ENCODE measurements around the gene FKBP9. TPM values are rescaled to one million over a fixed set of nuclear protein-coding genes. Genes with fewer than 3 reads are reported as not detected.
A peak's percentile ranks its signal among the peaks of the same experiment; 100 is the strongest.

The FKBP9 gene
- polyA plus RNA-seq, 1 donor (not counting 4 experiments of a cell fraction or from before 2014, with no cell fraction given) = 92.2 TPM

DNA sequence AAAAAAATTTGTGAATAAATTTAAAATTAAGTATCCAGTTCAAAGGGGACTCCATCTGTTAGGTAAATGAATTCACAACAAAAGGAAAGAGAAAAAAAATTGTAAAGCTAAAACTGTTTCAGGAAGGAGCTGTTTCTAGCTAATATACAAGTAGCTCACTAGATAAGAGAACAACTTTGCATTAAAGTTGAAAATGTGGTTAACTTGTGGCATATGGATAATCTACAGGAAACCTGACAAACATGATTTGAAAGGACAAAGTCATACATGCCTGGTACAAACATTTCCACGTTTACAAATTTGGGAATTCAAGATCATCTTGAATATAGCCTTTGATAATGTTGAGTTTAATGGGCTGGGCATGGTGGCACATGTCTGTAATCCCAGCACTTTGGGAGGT is 96.5 kb downstream of the FKBP9 start:
- FAIRE-seq (no peak), DNase-seq (ENCODE audit: low read depth, low spot score) (no peak)
- H3K4me1 ChIP-seq (ENCODE audit: control insufficient read depth, extremely low read depth, insufficient read depth, low read length) = peaks cover 16% of the 10 kb centered on the region
- dilution Hi-C loops (cut with MboI; ENCODE audit: extremely low pct_ligation_motif_present, low sequenced_read_pairs) = no loop called here
- no peak overlapping the region for H3K4me3 ChIP-seq (ENCODE audit: control insufficient read depth in 2 of 3, extremely low read depth in 1 of 3, insufficient read depth in 2 of 3, low read depth in 1 of 3, low read length in 3 of 3)
- TF ChIP-seq, protein P1, sequence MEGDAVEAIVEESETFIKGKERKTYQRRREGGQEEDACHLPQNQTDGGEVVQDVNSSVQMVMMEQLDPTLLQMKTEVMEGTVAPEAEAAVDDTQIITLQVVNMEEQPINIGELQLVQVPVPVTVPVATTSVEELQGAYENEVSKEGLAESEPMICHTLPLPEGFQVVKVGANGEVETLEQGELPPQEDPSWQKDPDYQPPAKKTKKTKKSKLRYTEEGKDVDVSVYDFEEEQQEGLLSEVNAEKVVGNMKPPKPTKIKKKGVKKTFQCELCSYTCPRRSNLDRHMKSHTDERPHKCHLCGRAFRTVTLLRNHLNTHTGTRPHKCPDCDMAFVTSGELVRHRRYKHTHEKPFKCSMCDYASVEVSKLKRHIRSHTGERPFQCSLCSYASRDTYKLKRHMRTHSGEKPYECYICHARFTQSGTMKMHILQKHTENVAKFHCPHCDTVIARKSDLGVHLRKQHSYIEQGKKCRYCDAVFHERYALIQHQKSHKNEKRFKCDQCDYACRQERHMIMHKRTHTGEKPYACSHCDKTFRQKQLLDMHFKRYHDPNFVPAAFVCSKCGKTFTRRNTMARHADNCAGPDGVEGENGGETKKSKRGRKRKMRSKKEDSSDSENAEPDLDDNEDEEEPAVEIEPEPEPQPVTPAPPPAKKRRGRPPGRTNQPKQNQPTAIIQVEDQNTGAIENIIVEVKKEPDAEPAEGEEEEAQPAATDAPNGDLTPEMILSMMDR (optimal IDR thresholded peaks at IDR 0.05 in 1 of 3, IDR thresholded peaks at IDR 0.05 in 1 of 3, conservative IDR thresholded peaks at IDR 0.05 in 1 of 3; ENCODE audit: extremely low read depth in 1 of 3, insufficient read depth in 2 of 3, low read length in 3 of 3) = no peak
- TF ChIP-seq EZH2 (IDR thresholded peaks at IDR 0.05; ENCODE audit: low read length) = no peak
- H4K20me1 ChIP-seq (ENCODE audit: control insufficient read depth, extremely low read depth, insufficient read depth, low read length) = no peaks in the 10 kb centered on the region
- H2AFZ ChIP-seq (ENCODE audit: control insufficient read depth, low read length) = no peak overlapping the region
- no peaks in the 10 kb centered on the region for H3K9me1 ChIP-seq (ENCODE audit: control insufficient read depth, extremely low read depth, insufficient read depth, low read length)
- H3K79me2 ChIP-seq (ENCODE audit: control insufficient read depth, insufficient read depth, low read length) = peaks cover 90% of the 10 kb centered on the region
- no peak overlapping the region for H3K4me2 ChIP-seq (ENCODE audit: control insufficient read depth, extremely low read depth, insufficient read depth, low read depth, low read length)
- H3K27me3 ChIP-seq (ENCODE audit: control insufficient read depth, extremely low read depth, insufficient read depth, low read length) = no peaks in the 10 kb centered on the region
- no peaks in the 10 kb centered on the region for H3K9me3 ChIP-seq (ENCODE audit: control insufficient read depth, low read depth, low read length)
- H3K27ac ChIP-seq (ENCODE audit: control insufficient read depth, insufficient read depth, low read length) = peak overlapping the region; percentile 29
- no peaks in the 10 kb centered on the region for H3K36me3 ChIP-seq (ENCODE audit: control insufficient read depth in 2 of 2, extremely low read depth in 1 of 2, insufficient read depth in 2 of 2, low read length in 2 of 2)
- no peak overlapping the region for H3K9ac ChIP-seq (ENCODE audit: control insufficient read depth, extremely low read depth, insufficient read depth, low read length)

DNA sequence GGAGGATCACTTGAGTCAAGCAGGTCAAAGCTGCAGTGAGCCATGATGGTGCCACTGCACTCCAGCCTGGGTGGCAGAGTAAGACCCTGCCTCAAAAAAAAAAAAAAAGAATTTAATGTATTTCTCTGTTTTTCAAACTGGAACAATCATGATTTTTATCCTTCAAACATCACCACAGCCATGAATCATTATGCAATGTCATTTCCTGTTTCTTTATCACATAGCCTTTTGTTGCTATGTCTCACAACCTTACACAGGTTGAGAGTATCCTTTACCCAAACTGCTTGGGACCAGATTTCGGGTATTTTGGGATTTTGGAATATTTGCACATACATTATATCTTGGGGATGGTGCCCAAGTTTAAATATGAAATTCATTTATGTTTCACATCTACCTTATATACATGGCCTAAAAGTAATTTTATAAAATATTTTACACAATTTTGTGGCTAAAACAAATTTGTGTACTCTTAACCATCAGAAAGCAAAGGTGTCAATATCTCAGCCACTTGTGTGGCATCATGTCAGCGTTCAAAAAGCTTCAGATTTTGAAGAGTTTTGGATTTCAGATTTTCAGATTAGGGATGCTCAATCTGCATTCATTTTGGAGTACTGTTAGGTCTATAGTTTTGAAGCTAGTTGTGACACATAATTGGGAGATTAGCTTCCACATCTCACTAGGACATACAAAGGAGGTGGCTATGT is 97.2 kb downstream of the FKBP9 start:
- Histone ChIP-seq H3K27ac (ENCODE audit: control insufficient read depth, insufficient read depth, low read length) (peak overlapping the region; percentile 8), H3K4me2 (ENCODE audit: control insufficient read depth, extremely low read depth, insufficient read depth, low read depth, low read length) (no peak overlapping the region), H3K9me3 (ENCODE audit: control insufficient read depth, low read depth, low read length) (no peaks in the 10 kb centered on the region), H3K79me2 (ENCODE audit: control insufficient read depth, insufficient read depth, low read length) (peaks cover 90% of the 10 kb centered on the region), H3K27me3 (ENCODE audit: control insufficient read depth, extremely low read depth, insufficient read depth, low read length) (no peaks in the 10 kb centered on the region), H3K4me1 (ENCODE audit: control insufficient read depth, extremely low read depth, insufficient read depth, low read length) (peaks cover 16% of the 10 kb centered on the region), H3K9ac (ENCODE audit: control insufficient read depth, extremely low read depth, insufficient read depth, low read length) (no peak overlapping the region), H3K9me1 (ENCODE audit: control insufficient read depth, extremely low read depth, insufficient read depth, low read length) (no peaks in the 10 kb centered on the region), H3K4me3 (ENCODE audit: control insufficient read depth in 2 of 3, extremely low read depth in 1 of 3, insufficient read depth in 2 of 3, low read depth in 1 of 3, low read length in 3 of 3) (no peak overlapping the region), H3K36me3 (ENCODE audit: control insufficient read depth in 2 of 2, extremely low read depth in 1 of 2, insufficient read depth in 2 of 2, low read length in 2 of 2) (no peaks in the 10 kb centered on the region), H4K20me1 (ENCODE audit: control insufficient read depth, extremely low read depth, insufficient read depth, low read length) (no peaks in the 10 kb centered on the region), H2AFZ (ENCODE audit: control insufficient read depth, low read length) (no peak overlapping the region)
- dilution Hi-C loops (cut with MboI; ENCODE audit: extremely low pct_ligation_motif_present, low sequenced_read_pairs) = no loop called here
- DNase-seq (ENCODE audit: low read depth, low spot score) (no peak), FAIRE-seq (no peak)
- TF ChIP-seq EZH2 (IDR thresholded peaks at IDR 0.05; ENCODE audit: low read length) = no peak
- TF ChIP-seq, protein P1 (optimal IDR thresholded peaks at IDR 0.05 in 1 of 3, IDR thresholded peaks at IDR 0.05 in 1 of 3, conservative IDR thresholded peaks at IDR 0.05 in 1 of 3; ENCODE audit: extremely low read depth in 1 of 3, insufficient read depth in 2 of 3, low read length in 3 of 3) = no peak

Measured in keratinocyte (primary cell).